Prostate gland (tissue), 2 donors: ENCODE data around the gene TCEANC.

Experiments used
- CTCF ChIP-seq, 4 experiments: fragments of 200-600 bp in 2 of 4; fragments of 450-650 bp in 2 of 4; sonication (generic) in 2 of 4; IDR thresholded peaks; 1 replicate in 3 of 4; 2 replicates in 1 of 4; pipeline ENCODE4 v1.5.1; 2016 to 2019; ENCODE audit warnings: antibody characterized with exemption in 4 of 4, mild to moderate bottlenecking in 2 of 4, moderate library complexity in 2 of 4
- POLR2A ChIP-seq: fragments of 450-650 bp; IDR thresholded peaks from one replicate; pipeline ENCODE4 v1.6.1; 2016; ENCODE audit warnings: antibody characterized with exemption, mild to moderate bottlenecking
- POLR2AphosphoS5 ChIP-seq: sonication (generic); formaldehyde crosslinking; IDR thresholded peaks from one replicate; pipeline ENCODE4 v1.6.1; 2017; ENCODE audit warnings: antibody characterized with exemption

- no peak for TF ChIP-seq POLR2AphosphoS5
- TF ChIP-seq CTCF (IDR thresholded peaks at IDR 0.05) = no peak
- TF ChIP-seq POLR2A = no peak
Observed at GRCh38 chrX:13670197-13670596, 17.3 kb downstream of the TCEANC start.
